ENCODE data around the gene LHFPL3. TPM values are rescaled to one million over a fixed set of nuclear protein-coding genes. Genes with fewer than 3 reads are reported as not detected.
"Not testable (repeated sequence)": the region's sequence is repeated elsewhere in the genome, so short reads cannot be mapped to it uniquely, and the experiment has no call there.

LHFPL3 gene
- total RNA-seq, result not detected

DNA sequence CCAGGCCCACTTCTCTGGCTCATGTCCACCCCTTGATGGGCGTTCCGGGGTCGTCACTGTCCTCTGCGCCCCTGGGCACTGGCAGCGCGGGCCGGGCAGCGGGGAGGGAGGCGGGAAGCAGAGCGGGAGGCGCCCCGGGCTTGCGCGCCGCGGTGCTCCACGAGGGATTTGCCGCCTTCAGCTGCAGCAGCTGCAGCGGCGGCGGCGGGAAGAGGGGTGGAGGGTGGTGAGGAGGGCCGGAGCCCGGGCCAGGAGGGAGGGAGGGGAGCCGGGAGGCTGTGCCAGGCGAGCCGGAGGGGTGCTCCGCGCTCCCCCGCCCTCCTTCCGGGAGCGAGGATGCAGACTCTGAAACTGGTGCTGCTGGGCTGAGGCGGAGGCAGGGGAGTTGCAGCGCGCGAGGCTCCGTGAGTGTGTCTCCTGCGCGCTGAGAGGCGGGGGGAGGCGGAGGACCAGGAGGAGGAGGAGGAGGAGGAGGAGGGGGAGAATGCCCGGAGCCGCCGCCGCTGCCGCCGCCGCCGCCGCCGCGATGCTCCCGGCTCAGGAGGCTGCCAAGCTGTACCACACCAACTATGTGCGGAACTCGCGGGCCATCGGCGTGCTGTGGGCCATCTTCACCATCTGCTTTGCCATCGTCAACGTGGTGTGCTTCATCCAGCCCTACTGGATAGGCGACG is at the start of gene LHFPL3:
TSS of gene LHFPL3 (plus strand) at position 308 of the 674 bp plus-strand sequence.
- no peaks in the 10 kb centered on the region for H3K36me3 Mint-ChIP-seq (ENCODE audit: low read depth)
- peaks cover 5% of the 10 kb centered on the region for H3K4me1 Mint-ChIP-seq
- no peak for ATAC-seq (replicated peaks)
- no peak within 1 kb of the TSS for H3K27ac Mint-ChIP-seq
- H3K27me3 Mint-ChIP-seq, result peaks cover 50% of the 10 kb centered on the region
- peak within 1 kb of the TSS; percentile 27 for H3K4me3 Mint-ChIP-seq
- H3K9me3 Mint-ChIP-seq, result no peaks in the 10 kb centered on the region

DNA sequence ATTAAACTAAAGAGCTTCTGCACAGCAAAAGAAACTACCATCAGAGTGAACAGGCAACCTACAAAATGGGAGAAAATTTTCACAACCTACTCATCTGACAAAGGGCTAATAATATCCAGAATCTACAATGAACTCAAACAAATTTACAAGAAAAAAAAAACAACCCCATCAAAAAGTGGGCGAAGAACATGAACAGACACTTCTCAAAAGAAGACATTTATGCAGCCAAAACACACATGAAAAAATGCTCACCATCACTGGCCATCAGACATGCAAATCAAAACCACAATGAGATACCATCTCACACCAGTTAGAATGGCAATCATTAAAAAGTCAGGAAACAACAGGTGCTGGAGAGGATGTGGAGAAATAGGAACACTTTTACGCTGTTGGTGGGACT is 46.7 kb upstream of the LHFPL3 start:
- H3K27me3 Mint-ChIP-seq; H3K36me3 Mint-ChIP-seq (ENCODE audit: low read depth); H3K9me3 Mint-ChIP-seq; H3K4me1 Mint-ChIP-seq; H3K4me3 Mint-ChIP-seq; ATAC-seq (replicated peaks); H3K27ac Mint-ChIP-seq: not testable (repeated sequence)

GRCh38 chr7:104286839-104287238 is 41.6 kb upstream of the LHFPL3 start:
- H3K27ac Mint-ChIP-seq, result no peak overlapping the region
- H3K4me3 Mint-ChIP-seq, result no peak overlapping the region
- H3K9me3 Mint-ChIP-seq, result no peaks in the 10 kb centered on the region
- no peaks in the 10 kb centered on the region for H3K4me1 Mint-ChIP-seq
- ATAC-seq (replicated peaks), result no peak
- peaks cover 16% of the 10 kb centered on the region for H3K27me3 Mint-ChIP-seq
- no peaks in the 10 kb centered on the region for H3K36me3 Mint-ChIP-seq (ENCODE audit: low read depth)

DNA sequence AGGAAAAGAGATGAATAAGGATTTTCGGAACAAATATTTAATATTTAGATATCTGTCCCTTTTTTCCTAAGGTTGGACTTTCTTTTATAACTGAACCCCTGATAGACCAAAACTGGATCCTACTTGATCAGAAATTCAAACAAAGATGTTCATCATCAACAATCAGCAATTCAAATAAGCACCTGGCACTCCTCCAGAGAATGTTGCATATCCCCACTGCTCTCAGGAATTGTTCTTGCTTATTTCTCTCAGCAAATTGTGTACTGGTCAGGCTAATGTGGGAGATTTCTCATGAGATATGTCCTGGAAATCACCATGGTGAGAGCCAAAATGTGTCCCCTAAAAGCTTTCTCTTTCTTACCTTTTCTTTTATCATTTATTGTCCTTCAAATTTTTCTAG is 40.3 kb upstream of the LHFPL3 start:
- no peak overlapping the region for H3K27ac Mint-ChIP-seq

GRCh38 chr7:104294291-104294690 is 34.1 kb upstream of the LHFPL3 start:
- ATAC-seq (replicated peaks), result no peak
- no peaks in the 10 kb centered on the region for H3K4me1 Mint-ChIP-seq
- H3K27ac Mint-ChIP-seq, result no peak overlapping the region
- H3K9me3 Mint-ChIP-seq, result peaks cover 11% of the 10 kb centered on the region
- no peak overlapping the region for H3K4me3 Mint-ChIP-seq
- H3K36me3 Mint-ChIP-seq (ENCODE audit: low read depth), result no peaks in the 10 kb centered on the region
- H3K27me3 Mint-ChIP-seq, result peaks cover 27% of the 10 kb centered on the region

More for the DNA sequence above, 40.3 kb upstream of the LHFPL3 start:
- no peaks in the 10 kb centered on the region for H3K9me3 Mint-ChIP-seq
- no peak overlapping the region for H3K4me3 Mint-ChIP-seq
- H3K36me3 Mint-ChIP-seq (ENCODE audit: low read depth), result no peaks in the 10 kb centered on the region
- no peak for ATAC-seq (replicated peaks)
- H3K27me3 Mint-ChIP-seq, result peaks cover 22% of the 10 kb centered on the region
- H3K4me1 Mint-ChIP-seq, result no peaks in the 10 kb centered on the region

DNA sequence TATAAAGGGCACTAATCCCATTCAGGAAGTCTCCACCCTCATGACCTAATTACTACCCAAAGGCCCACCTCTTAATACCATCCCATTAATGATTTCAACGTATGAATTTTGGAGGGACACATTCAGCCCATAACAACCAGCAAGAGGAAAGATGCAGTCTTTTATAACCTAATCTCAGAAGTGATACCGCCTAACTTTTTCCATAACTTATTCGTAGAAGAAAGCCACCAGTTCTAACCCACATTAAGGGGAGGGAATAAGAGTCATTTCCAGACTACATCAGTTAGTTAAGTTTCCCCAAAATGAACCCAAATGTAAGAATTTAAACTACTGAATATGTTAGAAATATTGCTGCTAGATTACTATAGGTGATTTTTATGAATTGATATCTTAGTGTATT is 32.1 kb upstream of the LHFPL3 start:
- H3K9me3 Mint-ChIP-seq, result peaks cover 11% of the 10 kb centered on the region
- H3K4me1 Mint-ChIP-seq, result no peaks in the 10 kb centered on the region
- no peaks in the 10 kb centered on the region for H3K36me3 Mint-ChIP-seq (ENCODE audit: low read depth)
- no peak overlapping the region for H3K27ac Mint-ChIP-seq
- H3K27me3 Mint-ChIP-seq, result peaks cover 21% of the 10 kb centered on the region
- H3K4me3 Mint-ChIP-seq, result no peak overlapping the region
- peak; percentile 50 for ATAC-seq (replicated peaks)

GRCh38 chr7:104296900-104297299 is 31.5 kb upstream of the LHFPL3 start:
- H3K4me3 Mint-ChIP-seq, result no peak overlapping the region
- ATAC-seq (replicated peaks), result no peak
- H3K27ac Mint-ChIP-seq, result no peak overlapping the region
- no peaks in the 10 kb centered on the region for H3K4me1 Mint-ChIP-seq
- peaks cover 11% of the 10 kb centered on the region for H3K9me3 Mint-ChIP-seq
- H3K36me3 Mint-ChIP-seq (ENCODE audit: low read depth), result no peaks in the 10 kb centered on the region
- H3K27me3 Mint-ChIP-seq, result peaks cover 26% of the 10 kb centered on the region

DNA sequence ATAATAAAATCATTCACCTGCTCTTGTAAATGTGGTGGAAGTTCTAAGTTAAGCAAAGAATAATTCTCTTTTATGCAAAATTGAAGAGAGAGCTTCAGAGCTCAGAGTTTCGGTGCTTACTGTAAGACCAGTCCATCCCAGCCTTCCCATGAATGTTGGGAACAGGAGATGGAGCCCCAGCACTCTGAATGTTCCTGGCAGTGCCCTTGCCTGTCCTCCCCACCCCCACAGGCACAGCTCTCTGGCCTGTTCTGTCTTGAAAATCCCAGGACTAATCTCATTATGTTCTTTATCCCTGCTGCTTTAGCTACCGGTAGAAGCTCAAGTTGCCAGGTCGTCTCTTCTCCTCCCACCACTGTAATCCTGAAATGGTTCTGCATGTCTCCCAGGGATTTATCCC is 29.1 kb upstream of the LHFPL3 start:
- Mint-ChIP-seq H3K27ac (no peak overlapping the region), H3K36me3 (ENCODE audit: low read depth) (no peaks in the 10 kb centered on the region), H3K9me3 (peaks cover 11% of the 10 kb centered on the region), H3K4me3 (no peak overlapping the region), H3K4me1 (no peaks in the 10 kb centered on the region), H3K27me3 (peaks cover 18% of the 10 kb centered on the region)
- ATAC-seq (replicated peaks), result no peak

DNA sequence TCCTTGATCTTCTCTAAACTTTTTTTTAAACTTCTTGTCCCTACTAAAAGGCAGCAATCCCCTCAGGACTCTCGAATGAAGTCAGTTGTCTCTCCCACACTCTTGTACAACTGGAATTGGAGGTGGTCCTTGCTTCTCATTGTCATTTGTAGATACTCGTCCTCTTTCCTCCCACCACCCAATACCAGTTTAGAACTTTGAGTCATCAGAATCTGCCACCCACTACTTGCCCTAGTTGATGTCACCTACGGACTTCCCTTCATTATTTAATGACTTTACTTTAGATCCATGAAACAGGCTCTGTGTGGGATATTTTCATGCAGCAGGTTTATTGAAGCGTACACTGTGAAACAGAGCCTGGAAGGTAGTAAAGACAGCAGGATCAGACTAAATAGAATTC is 28.6 kb upstream of the LHFPL3 start:
- no peak overlapping the region for H3K4me3 Mint-ChIP-seq
- H3K27ac Mint-ChIP-seq, result no peak overlapping the region
- H3K9me3 Mint-ChIP-seq, result peaks cover 11% of the 10 kb centered on the region
- H3K4me1 Mint-ChIP-seq, result no peaks in the 10 kb centered on the region
- no peaks in the 10 kb centered on the region for H3K36me3 Mint-ChIP-seq (ENCODE audit: low read depth)
- peaks cover 15% of the 10 kb centered on the region for H3K27me3 Mint-ChIP-seq
- no peak for ATAC-seq (replicated peaks)

- Mint-ChIP-seq H3K36me3 (ENCODE audit: low read depth) (no peaks in the 10 kb centered on the region), H3K9me3 (no peaks in the 10 kb centered on the region), H3K27me3 (peaks cover 3% of the 10 kb centered on the region), H3K4me1 (no peaks in the 10 kb centered on the region), H3K27ac (no peak overlapping the region), H3K4me3 (no peak overlapping the region)
- no peak for ATAC-seq (replicated peaks)
Measured at GRCh38 chr7:104306793-104307192, 21.6 kb upstream of the LHFPL3 start.

DNA sequence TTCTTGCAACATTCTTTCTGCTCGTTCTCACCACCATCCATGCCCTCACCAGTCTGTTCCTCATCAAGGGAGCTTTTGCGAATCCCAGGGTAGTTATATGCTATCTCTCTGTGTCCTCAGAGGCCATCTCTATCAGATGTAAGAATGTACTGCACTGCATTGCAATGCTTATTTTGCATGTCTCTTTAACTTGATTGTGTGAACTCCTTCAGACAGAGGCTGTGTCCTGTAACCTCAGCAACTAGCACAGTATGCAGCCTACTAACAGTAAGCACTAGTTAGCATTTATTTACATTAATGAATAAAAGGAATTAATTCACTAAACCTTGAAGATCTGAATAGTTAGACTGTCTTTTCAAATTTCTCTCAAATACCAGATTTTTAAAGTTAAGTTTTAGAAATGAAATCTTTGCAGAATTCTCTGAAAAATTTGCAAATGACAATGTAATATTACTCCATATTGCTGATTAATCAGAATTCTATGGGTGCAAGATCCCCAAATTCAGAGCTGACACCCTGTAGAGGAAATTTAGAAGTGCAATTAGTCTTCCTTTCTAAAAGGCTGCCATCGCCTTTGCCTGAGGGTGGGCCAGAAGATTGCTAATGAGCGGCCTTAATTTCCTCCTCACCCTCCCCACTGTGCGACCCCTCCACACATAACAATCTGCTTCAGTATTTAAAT is 10.3 kb upstream of the LHFPL3 start:
- H3K27me3 Mint-ChIP-seq, result no peaks in the 10 kb centered on the region
- ATAC-seq (replicated peaks), result no peak
- H3K36me3 Mint-ChIP-seq (ENCODE audit: low read depth), result no peaks in the 10 kb centered on the region
- H3K9me3 Mint-ChIP-seq, result peaks cover 16% of the 10 kb centered on the region
- no peak overlapping the region for H3K27ac Mint-ChIP-seq
- H3K4me3 Mint-ChIP-seq, result no peak overlapping the region
- no peaks in the 10 kb centered on the region for H3K4me1 Mint-ChIP-seq

GRCh38 chr7:104327534-104327933 is 869 bp upstream of the LHFPL3 start:
- no peak for ATAC-seq (replicated peaks)
- no peak overlapping the region for H3K4me3 Mint-ChIP-seq
- H3K27ac Mint-ChIP-seq, result no peak overlapping the region
- H3K36me3 Mint-ChIP-seq (ENCODE audit: low read depth), result no peaks in the 10 kb centered on the region
- peaks cover 5% of the 10 kb centered on the region for H3K4me1 Mint-ChIP-seq
- H3K27me3 Mint-ChIP-seq, result peaks cover 46% of the 10 kb centered on the region
- H3K9me3 Mint-ChIP-seq, result no peaks in the 10 kb centered on the region

DNA sequence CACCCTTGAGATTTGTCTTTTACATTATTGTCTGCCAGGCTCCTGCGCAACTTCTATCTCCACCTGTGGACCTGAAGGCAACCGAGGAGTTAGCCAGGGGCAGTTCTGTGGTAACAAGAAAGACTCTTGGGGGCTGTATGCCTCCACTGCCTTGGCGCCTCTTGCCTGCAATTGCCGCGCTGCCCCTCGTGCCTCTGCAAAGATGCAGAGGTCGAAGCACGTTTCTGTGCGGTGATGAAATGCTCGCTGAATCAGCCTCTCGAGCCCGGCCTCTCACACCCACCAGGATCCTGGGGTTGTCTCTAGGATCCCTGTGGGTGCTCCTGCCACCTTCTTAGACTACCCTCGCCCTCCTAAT is 486 bp upstream of the LHFPL3 start:
- no peak for ATAC-seq (replicated peaks)
- H3K4me1 Mint-ChIP-seq, result peaks cover 5% of the 10 kb centered on the region
- peaks cover 46% of the 10 kb centered on the region for H3K27me3 Mint-ChIP-seq
- no peaks in the 10 kb centered on the region for H3K9me3 Mint-ChIP-seq
- no peaks in the 10 kb centered on the region for H3K36me3 Mint-ChIP-seq (ENCODE audit: low read depth)
- H3K27ac Mint-ChIP-seq, result no peak overlapping the region
- no peak overlapping the region for H3K4me3 Mint-ChIP-seq

DNA sequence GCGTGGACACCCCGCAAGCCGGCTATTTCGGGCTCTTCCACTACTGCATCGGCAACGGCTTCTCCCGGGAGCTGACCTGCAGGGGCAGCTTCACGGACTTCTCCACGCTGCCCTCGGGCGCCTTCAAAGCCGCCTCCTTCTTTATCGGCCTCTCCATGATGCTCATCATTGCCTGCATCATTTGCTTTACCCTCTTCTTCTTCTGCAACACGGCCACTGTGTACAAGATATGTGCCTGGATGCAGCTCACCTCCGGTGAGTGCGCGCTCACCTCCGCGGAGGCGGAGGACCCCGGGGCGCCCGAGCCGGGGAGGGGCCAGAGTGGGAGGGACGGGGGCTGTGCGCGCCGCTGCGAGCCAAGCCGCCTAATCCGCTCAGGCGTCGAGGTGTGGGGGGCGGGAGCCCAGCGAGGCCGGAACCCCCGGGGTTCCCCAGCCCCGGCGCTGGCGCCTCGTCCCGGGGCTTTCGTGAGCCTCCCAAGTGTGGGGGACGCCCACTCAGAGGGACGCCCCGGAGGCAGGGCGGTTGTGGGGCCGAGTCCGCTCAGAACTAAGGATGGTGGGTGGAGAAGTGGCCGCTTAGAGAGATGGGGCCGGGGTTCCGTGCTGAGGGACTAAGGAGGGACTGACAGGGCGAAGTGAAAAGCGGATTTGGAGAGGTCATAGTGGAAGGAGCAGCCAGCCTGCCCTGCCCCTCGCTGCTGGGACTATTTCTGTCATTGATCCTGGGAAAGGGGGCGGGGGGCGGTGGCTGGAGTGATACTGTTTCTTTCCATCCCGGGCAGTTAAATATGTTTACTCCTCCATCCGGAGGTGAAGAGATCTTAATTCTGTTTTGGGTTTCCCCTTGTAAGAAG is 795 bp downstream of the LHFPL3 start:
- no peaks in the 10 kb centered on the region for H3K9me3 Mint-ChIP-seq
- peaks cover 50% of the 10 kb centered on the region for H3K27me3 Mint-ChIP-seq
- peaks cover 5% of the 10 kb centered on the region for H3K4me1 Mint-ChIP-seq
- no peak overlapping the region for H3K27ac Mint-ChIP-seq
- H3K36me3 Mint-ChIP-seq (ENCODE audit: low read depth), result no peaks in the 10 kb centered on the region
- H3K4me3 Mint-ChIP-seq, result peak overlapping the region; percentile 27
- ATAC-seq (replicated peaks), result no peak

DNA sequence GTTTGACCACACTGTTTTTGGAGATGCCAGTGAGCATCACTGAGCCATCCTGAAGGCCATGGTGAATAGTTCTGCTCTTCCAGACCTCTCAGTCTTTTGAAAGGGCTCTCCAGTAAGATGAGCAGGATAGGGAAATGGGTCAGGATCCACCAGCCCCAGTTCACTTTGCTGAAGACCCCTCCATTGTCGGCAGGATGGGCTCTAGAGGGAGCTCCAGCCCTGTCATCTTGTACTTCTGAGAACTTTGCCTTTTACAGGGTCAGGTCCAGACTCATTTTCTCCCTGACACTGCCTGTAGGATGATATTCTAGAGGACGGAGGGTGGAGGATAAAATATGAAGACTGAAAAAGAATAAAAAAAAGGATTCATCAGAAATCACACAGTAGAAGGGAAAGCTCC is 13.1 kb downstream of the LHFPL3 start:
- Mint-ChIP-seq H3K4me3 (no peak overlapping the region), H3K36me3 (ENCODE audit: low read depth) (no peaks in the 10 kb centered on the region)

More for the DNA sequence above, 13.1 kb downstream of the LHFPL3 start:
- Mint-ChIP-seq H3K4me1 (no peaks in the 10 kb centered on the region), H3K27ac (no peak overlapping the region), H3K27me3 (peaks cover 8% of the 10 kb centered on the region), H3K9me3 (peaks cover 3% of the 10 kb centered on the region)
- ATAC-seq (replicated peaks), result no peak
